HG03439 (cell line): ENCODE measurements around the gene C4orf50.

Source experiments
- ATAC-seq: cut with Tn5 transposase; IDR thresholded peaks from one replicate; pipeline ENCODE4 v1.9.1; 2021; ENCODE audit warnings: mild to moderate bottlenecking, moderate library complexity; ENCODE audit not compliant: unreplicated experiment

C4orf50 gene

DNA sequence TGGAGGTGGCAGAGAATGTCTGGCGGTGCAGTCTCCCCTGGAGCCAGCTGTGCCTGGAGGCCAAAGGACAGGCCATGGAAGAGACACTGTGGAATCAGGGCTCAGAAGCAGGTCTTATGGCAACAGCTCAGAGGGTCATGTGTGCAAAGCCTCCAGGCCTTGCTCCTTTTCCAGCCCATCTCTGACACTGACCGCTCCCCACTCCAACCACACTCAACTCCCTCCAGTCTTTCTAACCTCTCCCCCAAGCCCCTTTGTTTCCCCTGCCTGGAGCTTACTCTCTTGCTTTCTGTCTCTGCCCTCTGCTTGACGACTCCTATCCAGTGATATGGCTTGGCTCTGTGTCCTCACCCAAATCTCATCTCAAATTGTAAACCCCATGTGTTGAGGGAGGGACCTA is 91.1 kb downstream of the C4orf50 start:
- ATAC-seq: no peak

DNA sequence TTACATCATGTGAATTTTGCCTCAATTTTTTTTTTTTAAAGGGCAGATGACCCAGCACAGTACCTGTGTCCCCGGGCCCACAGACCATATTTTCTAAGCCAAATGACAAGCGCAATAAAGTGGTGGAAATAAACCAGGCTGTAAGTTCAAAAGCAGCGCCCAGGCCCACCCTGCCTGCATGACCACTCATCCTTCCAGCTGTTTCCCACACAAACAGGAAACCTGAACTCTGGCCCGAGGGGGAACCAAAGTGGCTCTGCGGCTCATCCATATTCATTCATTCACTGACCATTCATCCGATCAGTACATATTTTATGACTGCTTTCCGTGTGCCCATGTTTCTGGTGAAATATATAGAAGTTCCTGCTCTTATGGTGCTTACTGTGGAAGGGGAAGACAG is 91.6 kb downstream of the C4orf50 start:
- no peak for ATAC-seq

DNA sequence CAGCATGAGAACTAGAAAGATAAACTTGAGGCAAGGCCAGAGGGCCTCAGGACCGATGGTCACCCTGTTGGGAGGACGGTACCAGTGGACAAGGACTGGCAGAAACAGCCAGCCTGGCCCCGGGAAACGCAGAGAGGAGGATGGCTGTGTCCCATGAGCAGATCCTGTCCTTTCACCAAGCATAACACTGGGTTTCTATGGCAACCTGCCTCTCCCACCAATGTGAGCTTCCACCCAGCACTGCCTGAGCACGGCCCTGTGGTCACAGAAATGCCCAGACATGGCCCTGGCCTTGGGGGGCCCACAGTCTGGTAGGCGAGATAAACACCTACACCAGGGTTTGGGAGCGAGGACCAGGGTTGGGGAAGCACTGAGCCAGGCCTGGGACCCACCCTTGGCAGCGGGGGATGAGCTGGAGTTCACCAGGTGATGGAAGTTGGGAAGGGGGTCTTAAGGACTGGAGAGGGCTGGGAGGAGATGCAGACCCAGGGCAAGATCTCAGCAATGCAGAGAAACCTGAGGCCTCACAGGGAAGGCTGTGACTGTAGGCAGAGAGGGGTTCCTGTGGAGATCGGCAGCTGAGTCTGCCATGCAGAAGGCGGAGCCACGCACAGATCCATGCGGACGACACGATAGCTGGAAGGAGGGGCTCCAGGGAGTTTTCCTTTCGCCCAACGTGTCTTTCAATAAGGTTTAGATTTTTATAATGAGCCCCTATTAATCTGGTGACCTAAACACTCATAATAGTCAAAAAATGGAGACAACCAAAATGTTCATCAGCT is 92.6 kb downstream of the C4orf50 start:
- no peak for ATAC-seq

DNA sequence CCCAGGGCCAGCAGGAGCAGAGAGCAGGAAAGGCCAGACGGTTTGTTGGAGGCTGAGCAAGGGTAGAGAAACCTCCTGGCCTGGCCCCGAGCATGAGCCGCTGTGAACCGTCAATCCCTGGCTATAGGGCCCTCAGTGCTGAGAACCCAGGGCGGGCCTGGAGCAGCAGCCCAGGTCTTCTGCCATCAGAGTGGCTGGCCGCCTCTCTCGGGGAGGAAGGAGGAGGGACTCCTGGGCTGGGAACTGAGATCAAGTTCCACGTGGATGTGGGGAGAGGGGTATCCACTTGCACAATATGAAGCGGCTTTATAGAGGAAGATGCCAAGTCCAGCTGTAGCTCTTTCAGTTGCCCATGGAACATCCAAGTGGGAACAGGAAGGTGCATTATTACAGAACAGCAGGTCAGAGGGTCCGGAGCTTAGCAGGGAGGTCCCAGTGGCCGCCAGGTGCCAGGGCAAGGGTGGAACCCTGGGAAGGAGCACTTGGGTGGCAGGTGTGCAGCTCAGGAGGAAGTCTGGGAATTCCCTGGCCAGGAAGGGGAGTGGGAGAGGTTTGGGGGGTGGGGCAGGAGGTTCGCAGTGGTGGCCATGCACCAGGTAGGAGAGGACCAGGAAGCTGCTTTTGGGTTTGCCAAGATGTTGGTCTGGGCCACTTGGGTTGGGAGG is 93.6 kb downstream of the C4orf50 start:
- no peak for ATAC-seq

DNA sequence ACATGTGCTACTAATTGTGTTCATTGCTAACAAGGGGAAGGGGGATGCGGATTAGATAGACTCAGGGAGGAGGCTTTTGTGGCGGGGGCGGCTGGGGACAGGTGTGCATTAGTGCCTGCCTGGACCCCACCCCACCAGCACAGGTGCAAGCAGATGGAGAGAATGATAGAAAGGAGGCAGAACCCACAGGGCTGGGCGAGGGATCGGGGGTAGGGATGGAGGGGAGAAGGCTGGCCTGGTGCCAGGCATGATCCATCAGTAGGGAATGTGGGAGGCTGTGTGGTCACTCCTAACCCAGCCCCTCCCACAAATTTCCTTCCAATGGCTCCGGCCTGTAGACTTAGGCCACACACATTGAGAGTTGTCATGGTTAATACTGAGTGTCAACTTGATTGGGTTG is 94.9 kb downstream of the C4orf50 start:
- no peak for ATAC-seq

DNA sequence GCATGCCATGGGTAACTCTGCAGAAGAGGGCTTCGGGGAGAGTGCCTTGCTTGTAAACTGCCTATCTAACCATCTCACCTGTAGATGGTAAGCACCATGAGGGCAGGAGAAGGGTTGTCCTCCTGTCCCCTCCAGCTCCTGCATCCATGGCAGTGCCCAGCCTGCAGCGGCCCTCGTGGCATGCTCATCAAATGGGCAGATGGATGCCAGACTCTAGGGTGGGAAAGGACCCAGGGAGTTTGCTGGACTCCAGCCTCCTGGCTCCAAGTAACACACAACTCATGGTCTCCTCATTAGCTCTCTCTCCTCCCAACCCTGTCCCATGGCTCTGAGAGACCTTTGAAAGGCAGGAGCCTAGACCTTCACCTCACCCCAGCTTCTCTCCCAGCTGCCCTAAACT is 95.7 kb downstream of the C4orf50 start:
- ATAC-seq: no peak

DNA sequence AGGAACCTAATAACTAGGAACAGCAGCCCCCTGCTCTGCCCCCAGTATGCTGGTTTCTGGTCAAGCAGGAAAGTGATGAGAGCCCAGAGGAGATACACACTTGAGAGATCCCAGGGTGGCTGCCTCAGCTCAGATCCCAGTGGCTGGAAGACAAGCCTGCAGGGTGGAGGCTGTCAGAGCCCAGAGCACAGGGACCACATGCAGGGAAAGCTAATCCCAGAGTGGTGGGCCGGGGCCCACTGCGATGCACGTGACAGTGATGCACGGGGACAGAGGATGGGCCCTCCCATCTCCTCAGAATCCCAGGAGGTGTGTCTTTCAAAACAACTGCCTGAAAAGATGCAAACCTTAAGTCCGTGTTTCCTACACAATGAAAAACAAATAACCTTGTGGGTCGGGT is 96.2 kb downstream of the C4orf50 start:
- no peak for ATAC-seq

DNA sequence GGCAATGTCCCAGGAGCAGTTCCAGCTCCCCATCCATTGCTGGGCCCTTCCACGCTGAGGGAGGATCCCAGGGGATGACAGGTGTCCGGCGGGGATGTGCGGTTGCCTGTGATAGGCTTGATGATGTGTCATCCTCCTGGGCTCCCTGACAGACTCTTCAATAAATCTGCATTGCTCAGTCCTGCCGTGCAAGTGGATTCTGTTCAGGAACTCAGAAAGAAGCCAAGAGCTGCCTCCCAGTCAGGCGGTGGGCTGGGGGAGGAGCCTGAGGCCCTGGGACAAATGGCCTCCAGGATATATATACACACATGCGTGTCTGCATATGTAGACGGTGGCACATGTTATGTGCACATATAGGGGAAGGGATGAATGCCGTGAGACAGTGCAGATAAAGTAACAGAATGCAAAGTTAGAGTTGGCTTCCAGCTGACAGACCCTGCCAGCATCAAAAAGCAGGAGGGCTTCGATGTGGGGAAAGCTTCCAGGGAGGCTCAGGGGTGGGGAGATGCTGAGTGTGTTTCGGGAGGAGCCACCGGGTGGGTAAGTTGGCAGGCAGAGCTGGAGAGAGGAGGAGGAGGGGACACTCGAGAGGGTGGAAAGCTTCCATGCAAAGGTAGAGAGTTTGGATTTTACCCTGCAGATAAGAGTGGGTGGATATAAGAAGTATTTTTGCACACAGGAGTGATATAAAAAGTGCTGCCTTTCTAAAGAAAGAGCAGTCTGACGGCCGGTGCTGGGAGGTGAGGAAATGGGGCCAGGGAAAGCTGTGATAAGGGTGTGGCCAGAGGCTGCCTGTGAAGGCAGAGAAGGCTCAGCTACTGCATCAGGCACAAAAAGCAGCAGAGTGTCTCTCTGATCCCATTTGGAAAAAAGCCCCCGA is 96.9 kb downstream of the C4orf50 start:
- ATAC-seq: no peak

DNA sequence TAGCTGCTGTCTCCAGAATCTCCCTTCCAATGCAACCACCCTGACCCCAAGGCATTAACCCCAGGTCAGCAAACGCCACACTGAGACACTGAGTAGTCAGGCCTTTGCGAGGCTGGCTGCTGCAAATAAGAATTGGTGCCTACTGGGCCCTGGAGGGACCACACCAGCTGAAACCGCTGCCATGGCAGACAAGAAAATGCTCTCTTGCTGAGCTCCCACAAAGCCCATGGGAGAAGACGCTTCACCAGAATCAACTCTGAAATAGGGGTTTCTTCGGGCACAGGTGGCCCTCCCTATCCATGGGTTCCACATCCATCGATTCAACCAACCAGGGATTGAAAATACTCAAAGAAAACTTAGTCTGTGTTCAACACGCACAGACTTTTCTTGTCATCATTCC is 98.7 kb downstream of the C4orf50 start:
- ATAC-seq: no peak

DNA sequence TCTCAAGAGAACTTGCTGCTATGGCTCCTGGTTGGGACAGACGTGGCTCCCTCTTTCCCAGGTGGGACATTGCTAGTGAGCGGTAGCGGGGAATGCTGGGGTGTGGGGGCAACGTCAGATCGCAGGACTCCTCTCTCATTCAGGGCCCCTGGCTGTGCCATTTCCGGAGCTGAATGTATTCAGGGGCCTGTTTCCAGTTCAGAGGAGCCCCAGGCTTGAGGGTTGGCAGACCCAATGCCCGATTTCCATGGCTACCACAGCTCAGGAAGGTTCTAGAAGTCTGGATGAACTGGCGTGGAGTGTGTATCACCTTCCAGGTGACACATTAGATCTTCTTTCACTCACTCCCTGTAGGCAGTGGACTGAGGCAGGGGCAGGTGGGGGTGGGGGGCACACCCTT is 99.2 kb downstream of the C4orf50 start:
- ATAC-seq: no peak

DNA sequence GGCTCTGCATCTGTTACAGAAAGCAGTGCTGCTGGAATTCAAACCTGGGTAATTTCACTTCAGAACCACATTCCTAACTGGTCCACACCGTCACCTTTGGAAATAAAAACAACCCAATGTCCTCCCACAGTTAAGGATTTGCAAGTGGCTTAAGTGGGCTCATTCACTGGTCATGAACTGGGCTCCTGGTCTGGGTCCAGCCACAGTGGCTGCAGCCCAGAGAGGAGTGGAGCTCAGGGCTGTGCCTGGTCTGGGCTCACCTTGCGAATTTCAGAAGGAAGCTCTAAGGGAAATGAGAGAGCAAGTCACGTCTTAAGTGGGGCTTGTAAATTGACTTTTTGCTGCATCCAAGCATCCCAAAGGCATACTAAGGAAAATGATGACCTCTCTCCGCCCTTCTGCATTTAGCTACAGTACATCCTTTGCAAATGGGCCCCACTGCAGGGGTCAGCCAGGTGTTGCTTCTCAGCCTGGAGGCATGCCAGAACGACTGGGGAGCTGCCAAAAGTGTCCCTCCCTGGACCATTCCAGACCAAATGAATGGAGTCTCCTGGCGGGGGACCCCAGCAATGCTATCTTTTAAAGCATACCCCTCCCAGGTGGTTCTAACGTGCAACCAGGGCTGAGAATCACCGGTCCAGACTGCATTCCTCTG is 99.8 kb downstream of the C4orf50 start:
- no peak for ATAC-seq

DNA sequence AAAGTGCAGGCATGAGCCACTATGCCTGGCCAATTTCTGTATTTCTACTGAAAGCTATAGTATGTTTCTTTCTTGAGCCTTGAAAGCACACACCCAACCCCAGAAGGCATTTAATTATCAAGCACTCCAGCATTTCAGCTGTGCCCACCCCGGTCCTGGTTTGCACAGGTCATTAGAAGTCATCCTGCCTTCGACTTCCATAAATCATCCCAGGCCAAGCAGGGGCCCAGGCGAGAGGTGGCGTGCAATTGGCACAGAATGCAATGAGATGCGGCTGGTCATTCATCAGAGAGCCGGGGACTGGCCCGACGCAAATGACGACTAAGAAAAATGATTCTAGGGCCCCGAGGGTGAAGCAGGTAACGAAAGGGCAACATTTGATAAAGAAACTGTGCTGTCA is 100.6 kb downstream of the C4orf50 start:
- no peak for ATAC-seq

DNA sequence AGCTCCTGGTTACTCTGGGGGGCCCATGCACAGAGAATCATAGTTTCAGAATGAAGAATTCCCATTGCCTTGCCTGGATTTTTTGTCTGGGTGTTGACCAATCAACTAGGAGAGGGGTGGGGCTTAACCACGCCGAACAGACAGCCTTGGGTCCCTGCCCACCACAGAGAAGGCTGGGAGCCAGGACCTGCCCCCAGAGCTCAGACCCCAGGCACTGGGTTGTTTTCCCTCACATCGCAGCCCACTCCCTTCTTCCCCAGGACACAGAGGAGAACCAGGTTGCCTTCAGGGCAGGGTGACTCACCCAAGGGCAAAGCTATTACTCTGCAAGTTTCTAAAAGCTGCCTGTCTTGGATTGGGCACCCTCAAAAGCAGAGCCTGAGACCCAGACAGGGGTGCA is 102.0 kb downstream of the C4orf50 start:
- no peak for ATAC-seq

DNA sequence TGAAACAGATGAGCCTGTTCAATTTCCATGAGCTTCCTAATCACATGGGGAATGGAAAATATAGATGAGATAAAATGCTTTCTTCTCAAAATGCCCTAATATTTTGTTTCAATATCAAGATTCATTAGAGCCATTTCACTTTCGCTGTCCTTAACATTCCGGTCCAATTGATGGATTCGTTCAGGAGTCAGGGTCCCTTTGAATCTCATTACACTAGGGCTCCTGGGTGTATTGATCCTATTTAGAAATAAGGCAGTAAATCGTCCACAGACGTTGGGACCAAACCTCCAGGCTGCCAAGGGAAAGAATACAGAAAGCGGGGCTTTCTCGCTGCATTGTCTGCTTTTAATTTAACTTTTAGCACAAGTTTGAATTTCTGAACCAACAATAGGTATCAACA is 104.8 kb downstream of the C4orf50 start:
- no peak for ATAC-seq

DNA sequence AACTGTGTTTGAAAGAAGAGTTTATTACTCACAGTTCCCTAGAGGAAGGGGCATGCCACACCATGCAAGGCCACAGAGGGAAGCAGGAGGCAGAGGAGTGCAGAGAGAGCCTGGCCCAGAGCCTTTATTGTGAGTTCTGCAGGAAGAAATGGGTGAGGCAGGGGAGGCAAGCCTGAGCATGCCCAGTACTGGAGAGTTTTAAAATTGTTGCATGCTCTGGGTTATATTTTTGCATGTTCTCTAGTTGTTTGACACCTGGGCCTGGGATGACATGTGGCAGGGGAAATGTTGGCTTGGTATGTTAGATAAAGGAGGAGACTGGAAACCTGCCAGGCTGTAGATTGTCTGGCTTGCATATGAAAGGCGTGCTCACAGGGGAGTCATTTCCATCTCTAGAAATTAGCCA is 105.6 kb downstream of the C4orf50 start:
- no peak for ATAC-seq

DNA sequence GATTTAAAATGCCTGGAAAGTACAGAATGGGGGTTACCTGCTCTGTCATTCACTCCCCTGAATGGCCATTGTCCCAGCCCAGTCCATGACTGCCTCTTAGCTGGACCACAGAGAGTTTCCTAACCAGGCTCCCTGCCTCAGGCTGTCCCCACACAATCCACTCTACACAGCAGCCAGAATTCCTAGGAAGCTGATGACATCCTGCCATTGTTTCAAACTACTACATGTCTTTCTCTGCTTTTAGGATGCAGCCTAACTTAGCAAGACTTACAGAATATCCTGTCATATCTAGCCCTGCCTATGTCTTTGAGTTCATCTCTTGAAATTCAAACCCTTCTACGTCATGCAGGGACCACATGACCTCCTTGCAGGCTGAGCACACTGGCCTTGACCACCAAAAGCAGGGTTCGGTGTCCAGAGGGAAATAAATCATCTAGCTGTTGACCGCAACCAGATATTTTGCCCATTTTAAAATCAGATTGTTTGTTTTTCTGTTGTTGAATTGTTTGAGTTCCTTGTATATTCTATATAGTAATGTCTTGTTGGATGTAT is 109.3 kb downstream of the C4orf50 start:
- ATAC-seq: no peak

DNA sequence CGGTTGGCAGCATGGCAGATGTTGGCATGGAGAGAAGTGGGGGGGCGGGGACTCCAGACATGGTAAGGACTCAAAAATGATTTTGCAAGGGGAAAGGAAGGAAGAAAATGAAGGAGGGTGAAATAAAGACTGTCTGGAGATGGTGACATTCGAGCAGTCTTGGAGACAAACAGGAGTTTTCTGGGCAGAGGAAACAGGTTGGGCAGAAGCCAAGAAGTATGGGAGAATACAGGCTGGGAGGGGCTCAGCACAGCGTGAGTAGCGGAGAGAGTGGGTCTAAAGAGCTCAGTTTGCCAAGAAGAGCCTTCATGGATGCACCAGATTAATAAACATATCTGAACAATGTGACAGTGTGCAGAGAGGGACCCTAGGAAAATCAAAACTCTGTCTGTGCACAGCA is 112.0 kb downstream of the C4orf50 start:
- no peak for ATAC-seq

DNA sequence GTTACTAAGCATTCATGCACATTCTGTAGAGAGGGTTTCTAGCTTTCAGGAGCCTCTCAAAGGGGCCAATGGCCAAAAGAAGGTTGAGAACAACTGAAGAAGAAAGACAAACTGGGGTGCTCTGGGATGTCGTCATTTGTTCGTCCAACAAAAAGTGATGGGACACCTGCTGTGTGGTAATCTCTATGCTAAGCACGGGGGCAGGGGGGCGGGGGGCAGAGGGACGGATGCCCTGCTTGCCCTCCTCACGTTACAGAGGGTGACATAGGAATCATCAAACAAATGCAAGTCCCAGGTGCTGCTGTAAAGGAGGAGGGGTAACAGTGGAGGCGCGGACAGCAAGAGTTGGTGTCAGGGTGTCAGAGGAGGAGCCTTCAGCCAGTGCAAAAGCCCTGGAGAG is 112.5 kb downstream of the C4orf50 start:
- no peak for ATAC-seq

DNA sequence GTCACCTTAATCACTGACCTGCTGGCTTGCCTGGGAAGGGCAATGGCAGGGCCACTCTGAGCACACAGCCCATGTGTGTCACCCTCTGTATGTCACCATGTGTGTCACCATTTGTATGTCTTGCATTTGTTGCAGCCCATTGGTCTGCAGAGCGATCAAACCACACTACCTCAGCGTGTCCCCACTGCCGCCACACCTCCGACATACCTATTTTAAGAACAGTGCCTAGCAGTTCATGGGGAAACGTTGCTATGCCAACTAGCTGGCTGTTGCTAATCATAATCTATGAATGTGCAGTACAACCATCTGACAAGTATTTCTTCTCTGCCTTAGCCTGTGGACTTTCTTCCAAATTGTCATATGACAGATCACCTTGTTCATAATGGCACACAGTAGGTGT is 117.4 kb downstream of the C4orf50 start:
- ATAC-seq: no peak

DNA sequence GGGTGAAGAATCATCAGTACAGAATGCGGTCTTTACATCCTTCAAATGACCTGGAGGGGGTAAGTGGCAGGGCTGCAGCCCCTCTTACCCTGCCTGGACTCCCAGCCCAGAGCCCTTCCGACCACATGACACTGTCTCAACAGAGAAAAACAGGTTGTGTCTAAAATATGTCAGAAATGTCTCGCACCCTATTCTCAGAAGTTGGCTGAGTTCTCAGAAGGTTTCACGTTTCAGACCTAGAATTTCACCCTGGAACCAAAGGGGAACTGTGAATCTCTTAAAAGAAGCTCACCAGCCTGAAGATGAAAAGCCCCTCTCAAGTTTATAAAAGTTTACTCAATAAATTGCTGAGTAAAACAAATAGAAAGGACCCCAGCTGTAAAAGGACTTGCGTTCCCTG is 118.3 kb downstream of the C4orf50 start:
- ATAC-seq: no peak

DNA sequence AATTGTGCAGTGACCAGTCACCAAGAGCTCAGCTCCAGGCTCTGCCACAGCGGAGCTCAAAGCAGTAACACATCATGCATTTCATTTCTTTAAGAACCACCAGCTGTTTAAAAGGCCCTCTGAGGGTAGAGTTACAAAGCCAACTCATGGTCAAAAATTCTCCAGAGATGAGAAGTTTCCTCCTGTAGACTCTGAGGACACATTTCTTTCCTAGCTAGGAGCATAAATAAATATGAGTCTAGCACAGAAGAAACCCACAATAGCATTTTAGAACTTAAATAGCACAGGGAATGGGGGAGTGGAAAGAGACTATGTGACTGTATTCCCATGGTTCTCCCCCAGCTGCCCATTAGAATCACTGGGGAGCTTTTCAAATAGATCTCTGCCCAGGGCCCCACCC is 118.8 kb downstream of the C4orf50 start:
- no peak for ATAC-seq
